GM18867 (cell line): ENCODE results near the gene FSD2.
"Not testable (repeated sequence)": the region's sequence is repeated elsewhere in the genome, so short reads cannot be mapped to it uniquely, and the experiment has no call there.

ENCODE experiments used
- ATAC-seq: cut with Tn5 transposase; IDR thresholded peaks from one replicate; pipeline ENCODE4 v1.9.1; 2021; ENCODE audit warnings: mild to moderate bottlenecking, moderate library complexity; ENCODE audit not compliant: unreplicated experiment

The FSD2 gene

GRCh38 chr15:82830427-82831173 is 24.7 kb upstream of the FSD2 start:
- no peak for ATAC-seq

GRCh38 chr15:82829234-82829633 is 23.4 kb upstream of the FSD2 start:
- no peak for ATAC-seq

GRCh38 chr15:82828075-82828474 is 22.2 kb upstream of the FSD2 start:
- ATAC-seq: no peak

DNA sequence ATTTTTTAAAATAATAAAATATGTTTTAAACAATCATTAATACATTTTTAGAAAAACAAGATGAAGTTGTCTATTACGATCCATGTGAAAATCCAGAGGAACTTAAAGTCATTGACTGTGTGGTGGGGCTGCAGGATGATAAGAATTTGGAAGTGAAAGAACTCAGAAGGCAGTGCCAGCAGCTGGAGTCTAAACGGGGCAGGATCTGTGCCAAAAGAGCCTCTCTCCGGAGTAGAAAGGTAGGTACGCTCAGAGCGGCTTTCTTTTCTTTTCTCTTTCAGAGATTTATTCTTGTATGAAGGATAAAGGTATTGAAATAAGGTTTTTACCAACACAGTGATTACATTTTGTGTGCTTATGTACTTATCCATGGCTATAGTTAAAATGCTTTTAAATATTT is 17.2 kb upstream of the FSD2 start:
- no peak for ATAC-seq

DNA sequence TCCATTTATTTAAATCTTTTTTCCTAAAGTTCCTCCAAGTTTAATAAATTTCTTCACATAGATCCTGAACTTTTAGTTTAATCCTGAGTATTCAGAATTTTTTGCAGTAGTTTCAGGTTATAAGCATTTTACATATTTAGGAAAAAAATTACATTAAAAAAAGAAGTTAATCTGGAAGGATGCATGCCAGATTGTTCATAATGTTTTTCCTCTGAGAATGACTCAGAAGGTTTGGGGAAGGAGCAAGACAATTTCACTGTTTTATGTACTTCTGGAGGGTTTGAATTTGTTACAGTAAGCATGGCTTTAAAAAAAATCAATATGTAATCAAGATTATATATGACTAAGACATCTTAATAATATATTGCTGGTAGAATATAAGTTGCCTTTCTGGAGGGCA is 16.0 kb upstream of the FSD2 start:
- not testable (repeated sequence) for ATAC-seq

- not testable (repeated sequence) for ATAC-seq
Observed at GRCh38 chr15:82821396-82821795, 15.5 kb upstream of the FSD2 start.

DNA sequence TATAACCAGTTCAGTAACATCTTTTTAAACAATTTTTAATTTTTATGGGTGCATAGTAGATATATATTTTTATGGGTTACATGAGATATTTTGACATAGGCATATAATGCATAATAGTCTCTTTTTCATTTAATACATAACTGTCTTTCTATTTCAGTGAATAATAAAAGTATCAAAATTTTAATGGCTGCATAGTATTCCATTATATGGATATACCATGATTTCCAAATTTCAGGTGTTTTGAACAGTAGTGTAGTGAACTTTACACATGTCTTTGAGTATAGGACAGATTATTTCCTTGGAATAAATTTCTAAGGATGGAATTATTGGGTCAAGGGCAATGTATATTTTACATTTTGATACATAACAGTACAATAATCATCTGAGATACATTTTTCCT is 14.3 kb upstream of the FSD2 start:
- no peak for ATAC-seq

GRCh38 chr15:82812994-82813393 is 7.1 kb upstream of the FSD2 start:
- ATAC-seq: no peak

DNA sequence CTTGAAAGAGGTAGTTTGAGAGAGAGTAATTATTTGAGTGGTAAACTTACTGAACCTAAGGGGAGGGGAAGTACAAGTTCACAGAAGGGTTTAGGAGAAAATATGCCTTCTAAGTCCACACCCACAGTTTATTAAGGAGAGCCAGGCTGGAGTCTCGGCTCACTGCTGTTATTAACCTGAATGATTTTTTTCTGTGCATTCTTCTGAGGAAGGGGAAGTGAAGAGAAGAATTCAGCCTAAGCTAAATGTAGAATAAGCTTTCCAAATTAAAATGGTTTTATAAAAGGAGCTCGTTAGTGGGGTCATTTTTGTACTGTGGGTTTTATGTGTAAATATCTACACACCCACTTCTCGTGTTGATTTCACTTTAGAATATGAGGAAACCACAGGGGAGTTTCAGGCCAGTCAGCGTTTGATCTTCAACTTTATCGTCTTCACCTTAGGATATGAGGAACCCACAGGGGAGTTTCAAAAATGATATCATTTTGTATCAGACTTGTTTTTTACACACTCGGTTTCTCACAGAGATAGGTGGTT is 5.1 kb upstream of the FSD2 start:
- ATAC-seq: no peak

GRCh38 chr15:82810061-82810889 is 4.4 kb upstream of the FSD2 start:
- ATAC-seq: peak; percentile 20

DNA sequence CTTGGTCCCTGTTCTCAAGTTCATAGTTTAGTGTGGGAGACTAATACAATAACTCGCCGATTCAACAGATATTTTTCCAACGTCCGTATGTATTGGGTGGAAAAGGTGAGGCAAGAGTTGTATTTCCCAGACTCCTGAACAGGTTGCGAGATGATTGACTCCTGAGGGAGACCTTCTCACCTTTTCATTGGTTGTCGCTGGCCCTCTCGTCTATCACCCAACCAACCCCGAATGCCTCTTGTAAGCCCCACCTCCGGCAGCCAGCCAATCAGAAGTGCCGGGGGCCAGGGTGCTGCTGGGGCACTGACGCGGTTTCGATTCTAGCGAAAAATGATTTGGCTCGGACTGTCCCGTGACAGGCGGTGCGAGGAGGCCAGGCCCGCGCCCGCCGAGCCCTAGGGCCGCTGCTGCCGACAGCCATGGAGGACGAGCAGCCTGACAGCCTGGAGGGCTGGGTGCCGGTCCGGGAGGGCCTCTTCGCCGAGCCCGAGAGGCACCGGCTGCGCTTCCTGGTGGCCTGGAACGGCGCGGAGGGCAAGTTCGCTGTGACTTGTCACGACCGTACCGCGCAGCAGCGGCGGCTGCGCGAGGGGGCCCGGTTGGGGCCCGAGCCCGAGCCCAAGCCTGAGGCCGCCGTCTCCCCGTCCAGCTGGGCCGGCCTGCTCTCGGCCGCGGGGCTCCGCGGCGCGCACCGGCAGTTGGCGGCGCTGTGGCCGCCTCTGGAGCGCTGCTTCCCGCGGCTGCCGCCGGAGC is 3.6 kb upstream of the FSD2 start, which contains the start of gene WHAMM:
Gene WHAMM (plus strand): TSS at position 321 of the 753 bp plus-strand sequence. CDS start 99 bp downstream, at position 420.
- ATAC-seq: peak; percentile 84

DNA sequence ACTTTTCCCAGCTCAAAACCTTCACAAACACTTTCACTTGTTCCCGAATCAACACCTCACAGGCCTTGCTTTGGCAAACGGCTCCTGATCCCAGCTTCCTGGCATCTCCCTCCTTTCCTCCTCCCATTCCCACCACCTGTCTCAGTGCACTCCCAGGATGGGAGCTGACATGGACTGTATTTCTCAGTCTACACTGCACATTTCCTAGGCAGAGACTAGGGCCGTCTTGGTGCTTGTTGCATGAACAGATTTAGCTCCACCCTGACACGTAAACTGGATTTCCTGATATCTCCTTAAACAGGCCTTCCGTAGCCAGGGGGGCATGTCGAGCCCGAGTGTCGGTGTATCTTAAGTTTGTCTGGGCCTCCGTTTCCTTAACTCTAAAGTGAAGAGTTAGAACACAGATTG is 2.8 kb upstream of the FSD2 start:
- no peak for ATAC-seq

DNA sequence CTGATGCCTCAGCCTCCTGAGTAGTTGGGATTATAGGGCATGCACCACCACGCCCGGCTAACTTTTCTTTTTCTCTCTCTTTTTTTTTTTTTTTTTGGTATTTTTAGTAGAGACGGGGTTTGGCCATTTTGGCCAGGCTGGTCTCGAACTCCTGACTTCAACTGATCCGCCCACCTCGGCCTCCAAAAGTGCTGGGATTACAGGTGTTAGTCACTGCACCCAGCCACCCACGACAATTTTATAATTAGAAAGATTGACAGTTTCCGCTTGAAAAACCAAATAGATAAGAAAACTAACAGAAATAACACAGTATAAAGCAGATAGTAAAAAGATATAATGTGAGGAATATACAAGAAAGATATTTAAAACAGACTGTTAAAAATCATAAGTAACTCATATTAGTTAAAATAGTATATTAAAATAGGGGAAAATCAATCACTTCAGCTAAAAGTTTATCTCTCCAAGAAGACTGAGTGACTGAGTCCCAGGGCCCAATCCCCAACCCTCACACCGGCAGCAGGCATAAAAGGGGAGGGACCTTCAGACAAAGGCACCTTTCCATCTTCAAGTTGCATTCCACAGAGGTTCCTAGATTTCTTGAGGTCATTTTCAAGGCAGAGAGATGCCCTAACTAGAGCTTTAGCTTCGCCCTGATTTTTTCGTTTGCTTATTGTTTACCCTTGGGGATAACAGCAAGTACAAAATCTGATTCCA is 2.2 kb upstream of the FSD2 start:
- ATAC-seq: no peak

- no peak for ATAC-seq
Observed at GRCh38 chr15:82804575-82804949, 1.3 kb downstream of the FSD2 start.

DNA sequence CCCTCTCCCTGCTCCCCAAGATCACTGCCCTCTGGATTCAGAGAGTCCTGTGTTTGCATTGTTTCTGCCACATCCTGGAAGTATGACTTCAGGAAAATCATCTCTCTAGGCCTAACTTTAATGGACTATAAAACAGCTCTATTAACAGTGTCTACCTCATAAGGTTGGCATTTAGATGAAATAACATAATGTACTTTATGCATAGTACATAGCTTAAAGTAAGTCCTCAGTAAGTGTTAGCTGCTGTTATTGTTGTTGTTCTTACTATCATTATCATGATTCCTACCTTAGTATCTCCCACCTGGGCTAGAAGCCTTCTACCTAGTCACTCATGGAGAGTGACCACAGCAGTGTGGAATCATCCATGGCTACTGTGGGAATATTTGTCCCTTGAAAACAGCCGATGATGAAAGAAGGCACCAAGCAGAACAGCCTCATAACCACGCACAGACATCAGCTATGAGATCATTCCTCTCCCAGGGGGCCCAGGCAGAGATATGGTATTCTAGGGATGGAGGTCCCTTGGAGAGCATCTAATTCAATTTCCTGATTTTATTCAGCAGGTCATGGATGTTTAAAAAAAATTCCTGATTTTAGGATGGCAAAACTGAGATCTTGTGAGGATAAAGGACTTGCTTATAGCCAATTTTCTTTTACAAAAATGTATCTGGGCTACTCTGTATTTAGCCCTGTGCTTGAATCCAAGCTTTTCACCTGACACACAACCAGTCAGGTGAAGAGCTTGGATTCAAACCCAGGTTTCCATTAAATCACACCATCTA is 1.9 kb downstream of the FSD2 start:
- ATAC-seq: no peak

- no peak for ATAC-seq
Observed at GRCh38 chr15:82802497-82802896, 3.4 kb downstream of the FSD2 start.

DNA sequence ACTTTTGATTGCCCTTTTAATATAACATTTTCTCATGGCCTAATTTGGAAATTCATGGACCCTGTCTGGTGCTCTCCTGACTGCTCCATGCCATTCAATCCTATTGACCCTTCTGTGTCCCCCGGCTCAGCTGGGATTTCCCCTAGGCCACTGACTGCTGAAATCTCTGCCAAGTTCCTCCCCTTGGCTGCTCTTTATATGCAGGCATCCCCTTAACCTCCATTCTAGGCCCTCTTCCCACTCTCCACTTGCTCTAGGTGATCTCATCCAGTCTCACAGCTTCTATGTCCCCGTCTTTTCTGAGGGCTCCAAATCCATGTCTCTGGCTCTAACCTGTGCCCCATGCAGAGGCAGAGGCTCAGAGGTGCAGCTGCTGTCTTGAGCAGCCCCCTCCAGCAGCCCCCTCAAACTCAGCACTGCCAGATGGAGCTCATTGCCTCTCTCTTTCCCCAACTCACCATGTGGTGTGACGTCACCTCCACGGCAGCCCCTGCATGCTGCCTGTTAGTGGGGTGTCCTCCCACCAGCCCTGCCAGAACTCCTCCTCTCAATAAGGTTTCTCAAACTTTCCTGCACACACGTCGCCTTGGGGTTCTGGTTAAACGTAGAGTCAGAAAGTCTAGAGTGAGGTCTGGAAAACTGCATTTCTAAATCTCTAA is 6.6 kb downstream of the FSD2 start:
- ATAC-seq: no peak

DNA sequence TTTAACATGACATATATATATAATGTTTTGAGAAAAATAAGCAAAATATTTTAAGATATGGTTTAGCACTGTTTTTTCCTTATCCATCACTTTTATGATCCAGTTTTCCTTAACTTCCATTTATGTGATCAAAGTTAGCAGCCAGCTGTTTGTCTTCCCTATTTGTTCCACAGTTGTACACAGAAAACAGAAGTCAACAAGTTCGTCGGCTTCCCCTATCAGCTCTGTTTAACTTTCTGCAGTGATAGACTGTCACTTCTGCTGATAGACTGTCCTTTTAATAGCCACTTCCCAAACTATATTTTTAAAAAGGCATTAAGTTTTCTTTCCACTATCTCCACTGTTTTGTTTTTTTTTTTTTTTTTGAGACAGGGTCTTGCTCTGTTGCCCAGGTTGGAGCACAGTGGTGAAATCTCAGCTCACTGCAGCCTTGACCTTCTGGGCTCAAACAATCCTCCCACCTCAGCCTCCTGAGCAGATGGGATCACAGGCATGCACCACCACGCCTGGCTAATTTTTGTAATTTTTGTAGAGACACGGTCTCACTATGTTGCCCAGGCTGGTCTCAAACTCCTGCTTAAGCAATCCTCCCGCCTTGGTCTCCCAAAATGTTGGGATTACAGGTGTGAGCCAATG is 7.2 kb downstream of the FSD2 start:
- no peak for ATAC-seq

GRCh38 chr15:82798104-82798503 is 7.8 kb downstream of the FSD2 start:
- no peak for ATAC-seq
